ENCODE measurements around the gene SLK.

The SLK gene

GRCh38 chr10:103941801-103942200 lies 25.1 kb upstream of the SLK start:
- DNase-seq (ENCODE audit: low read depth, low spot score): no peak

DNA sequence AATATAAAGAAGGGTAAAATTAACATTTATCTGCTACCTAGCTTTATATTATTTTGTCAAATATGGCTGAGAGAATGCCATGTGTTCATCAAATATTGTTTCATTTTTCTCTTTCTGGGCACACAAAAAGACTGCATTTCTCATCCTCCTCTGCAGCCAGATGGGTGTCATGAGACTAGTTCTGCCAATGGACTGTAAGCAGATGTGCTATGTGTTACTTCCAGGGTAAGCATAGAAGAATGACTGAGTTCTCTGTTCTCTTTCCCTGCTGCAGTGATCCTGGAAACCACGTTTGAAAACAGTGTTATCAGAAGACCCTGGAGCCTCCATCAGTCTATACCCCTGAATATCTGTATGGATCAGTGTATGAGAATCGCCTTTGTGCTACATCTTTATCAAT lies 24.1 kb upstream of the SLK start:
- no peak for DNase-seq (ENCODE audit: low read depth, low spot score)

DNA sequence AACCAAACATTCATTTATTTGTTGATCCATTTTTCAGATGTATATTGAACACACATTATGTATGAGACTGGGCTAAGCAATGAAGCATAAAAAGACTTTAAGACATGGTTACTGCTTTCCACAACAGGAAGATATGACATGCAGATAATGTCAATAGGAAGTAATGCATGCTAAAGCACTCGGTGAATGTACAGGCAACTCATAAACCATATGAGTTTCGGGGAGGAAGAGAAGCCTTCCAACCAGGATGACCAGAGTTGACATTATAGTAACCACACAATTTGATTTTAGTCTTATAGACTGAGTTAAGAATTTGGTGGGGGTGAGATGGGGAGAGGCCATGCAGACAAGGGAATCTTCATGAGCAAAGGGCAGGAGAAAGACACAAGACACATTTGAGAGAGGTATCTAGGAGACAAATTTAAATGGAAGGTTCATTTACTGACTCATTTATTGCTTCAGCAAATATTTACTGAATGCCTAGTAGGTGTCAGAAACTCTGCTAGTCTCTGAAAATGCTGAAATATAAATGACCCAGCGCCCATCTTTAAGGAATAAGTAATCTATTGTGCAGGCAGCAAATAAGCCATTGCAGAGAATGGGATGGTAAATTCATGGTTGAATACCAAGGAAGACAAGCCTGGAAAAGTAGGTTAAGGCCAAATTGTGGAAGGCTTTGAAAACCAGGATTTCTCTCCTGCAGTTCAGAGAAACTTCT lies 19.0 kb upstream of the SLK start:
- no peak for DNase-seq (ENCODE audit: low read depth, low spot score)

DNA sequence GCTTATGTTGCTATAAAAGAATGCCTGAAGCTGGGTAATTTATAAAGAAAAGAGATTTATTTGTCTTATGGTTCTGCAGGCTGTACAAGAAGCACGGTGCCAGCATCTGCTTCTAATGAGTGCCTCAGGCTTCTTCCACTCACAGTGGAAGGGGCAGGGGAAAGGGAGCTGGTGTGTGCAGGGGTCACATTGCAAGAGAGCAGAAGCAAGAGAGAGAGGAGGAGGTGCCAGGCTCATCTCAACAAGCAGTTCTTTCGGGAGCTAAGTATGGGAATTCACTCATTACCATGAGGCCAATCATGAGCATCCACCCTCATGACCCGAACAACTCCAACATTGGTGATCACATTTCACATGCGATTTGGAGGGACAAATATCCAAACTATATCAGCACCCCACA lies 17.2 kb upstream of the SLK start:
- no peak for DNase-seq (ENCODE audit: low read depth, low spot score)

- DNase-seq (ENCODE audit: low read depth, low spot score): no peak
Measured at GRCh38 chr10:103951183-103951582, 15.8 kb upstream of the SLK start.

GRCh38 chr10:103951942-103952341 lies 15.0 kb upstream of the SLK start:
- no peak for DNase-seq (ENCODE audit: low read depth, low spot score)

DNA sequence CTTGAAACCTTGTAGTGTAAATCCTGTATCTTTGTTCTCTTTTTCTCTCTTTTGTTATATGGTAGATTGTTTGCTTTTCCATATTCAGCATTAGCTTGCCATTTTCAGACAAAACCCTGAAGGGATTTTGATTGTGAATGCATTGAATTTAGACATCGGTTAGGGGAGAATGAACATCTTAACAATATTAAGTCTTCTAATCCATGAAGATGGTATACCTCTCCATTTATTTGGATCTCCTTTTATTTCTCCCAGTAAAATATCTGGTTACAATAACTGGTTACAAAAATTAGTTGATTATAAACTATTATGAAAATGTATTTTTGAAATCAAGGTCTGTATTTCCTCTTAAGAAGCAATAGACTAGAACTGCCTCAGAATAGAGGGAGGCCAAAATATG lies 12.4 kb upstream of the SLK start:
- DNase-seq (ENCODE audit: low read depth, low spot score): no peak

- no peak for DNase-seq (ENCODE audit: low read depth, low spot score)
Measured at GRCh38 chr10:103958996-103959395, 7.9 kb upstream of the SLK start.

GRCh38 chr10:103960103-103960502 lies 6.8 kb upstream of the SLK start:
- no peak for DNase-seq (ENCODE audit: low read depth, low spot score)

- no peak for DNase-seq (ENCODE audit: low read depth, low spot score)
Measured at GRCh38 chr10:103967448-103968071, 620 bp downstream of the SLK start.

DNA sequence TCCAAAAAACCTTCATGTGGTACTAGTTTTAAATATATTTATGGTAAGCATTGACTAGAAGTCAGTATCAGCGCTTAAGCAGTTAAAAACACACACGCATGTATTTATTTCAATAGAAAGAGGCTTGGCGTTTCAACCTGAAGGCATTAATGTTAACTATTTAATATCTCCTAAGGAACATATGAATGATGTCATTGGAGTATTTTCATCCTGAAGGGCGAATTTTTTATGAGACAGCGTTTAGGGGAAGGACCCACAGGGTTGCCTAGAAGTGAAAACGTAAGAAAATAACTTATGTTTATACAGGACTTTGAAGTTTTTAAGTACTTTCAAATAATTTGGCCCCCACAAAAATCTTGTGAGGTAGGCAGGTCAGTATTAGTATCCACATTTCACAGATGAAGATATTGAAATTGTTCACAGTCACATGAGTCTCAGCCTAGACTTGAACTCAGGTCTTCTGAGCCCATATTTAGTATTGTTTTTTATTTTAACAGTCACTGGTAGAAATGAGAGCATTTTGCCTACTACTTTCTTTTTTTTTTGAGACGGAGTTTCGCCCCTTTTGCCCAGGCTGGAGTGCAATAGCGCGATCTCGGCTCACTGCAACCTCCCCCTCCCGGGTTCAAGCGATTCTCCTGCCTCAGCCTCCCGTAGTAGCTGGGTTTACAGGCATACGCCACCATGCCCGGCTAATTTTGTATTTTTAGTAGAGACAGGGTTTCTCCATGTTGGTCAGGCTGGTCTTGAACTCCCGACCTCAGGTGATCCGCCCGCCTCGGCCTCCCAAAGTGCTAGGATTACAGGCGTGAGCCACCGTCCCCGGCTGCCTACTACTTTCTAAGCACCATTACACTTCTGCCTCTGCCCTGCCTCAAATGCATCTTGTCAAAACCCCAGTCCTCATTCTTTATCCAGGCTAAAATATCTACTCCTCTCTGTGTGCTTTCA lies 1.8 kb downstream of the SLK start:
- DNase-seq (ENCODE audit: low read depth, low spot score): no peak

- no peak for DNase-seq (ENCODE audit: low read depth, low spot score)
Measured at GRCh38 chr10:103969436-103969835, 2.5 kb downstream of the SLK start.

DNA sequence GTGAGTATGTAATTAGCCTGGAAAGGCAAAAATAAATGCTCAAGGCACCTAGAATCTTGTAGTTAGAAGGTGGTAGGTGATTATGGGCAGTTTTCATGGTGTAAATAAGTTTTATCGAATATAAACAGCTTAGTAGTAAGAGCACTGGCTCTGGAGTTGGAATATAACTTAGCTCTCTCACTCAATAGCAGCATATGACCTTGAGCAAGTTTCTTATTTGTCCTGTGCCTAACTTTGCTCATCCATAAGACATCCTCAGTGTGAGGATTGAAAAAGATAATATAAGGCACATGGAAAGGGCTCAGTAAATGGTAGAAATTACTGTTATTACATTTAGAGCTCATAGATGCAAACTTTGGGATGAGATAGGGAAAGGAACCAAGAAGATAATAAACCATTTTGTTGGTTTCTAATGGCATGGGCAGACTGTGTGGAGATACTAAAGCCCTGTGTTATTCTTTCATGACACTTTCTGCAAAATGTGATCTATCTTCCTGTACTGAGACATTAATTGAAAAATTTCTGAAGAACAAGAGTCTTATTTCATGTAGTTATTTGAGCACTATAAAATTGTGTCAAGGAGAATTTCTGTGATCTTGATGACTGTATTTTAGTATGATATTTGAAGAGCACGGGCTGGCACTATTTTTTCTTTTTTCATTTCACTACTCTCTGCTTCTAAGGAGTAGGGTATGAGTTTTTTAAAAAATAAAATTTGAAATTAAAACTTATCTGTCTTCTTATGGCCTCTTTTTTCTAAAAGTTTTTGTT lies 3.1 kb downstream of the SLK start:
- no peak for DNase-seq (ENCODE audit: low read depth, low spot score)

- no peak for DNase-seq (ENCODE audit: low read depth, low spot score)
Measured at GRCh38 chr10:103975169-103975568, 8.2 kb downstream of the SLK start.

- no peak for DNase-seq (ENCODE audit: low read depth, low spot score)
Measured at GRCh38 chr10:103977204-103977603, 10.3 kb downstream of the SLK start.

DNA sequence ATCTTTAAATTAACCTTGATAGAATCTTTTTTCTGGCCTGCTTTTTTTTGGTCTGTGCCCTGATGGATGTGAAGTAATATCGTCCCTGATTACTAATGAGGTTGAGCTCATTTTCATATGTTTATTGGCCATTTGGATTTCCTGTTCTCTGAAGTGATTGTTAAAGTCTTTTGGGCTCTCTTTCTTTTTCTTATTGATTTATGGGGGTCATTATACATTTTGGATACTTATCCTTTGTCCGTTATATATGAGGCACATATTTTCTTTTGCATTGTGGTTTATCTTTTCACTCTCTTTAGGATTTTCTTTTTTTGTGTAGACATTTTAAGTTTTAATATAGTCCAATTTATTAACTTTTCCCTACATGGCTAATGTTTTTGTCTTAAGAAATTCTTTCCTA lies 12.6 kb downstream of the SLK start:
- no peak for DNase-seq (ENCODE audit: low read depth, low spot score)

DNA sequence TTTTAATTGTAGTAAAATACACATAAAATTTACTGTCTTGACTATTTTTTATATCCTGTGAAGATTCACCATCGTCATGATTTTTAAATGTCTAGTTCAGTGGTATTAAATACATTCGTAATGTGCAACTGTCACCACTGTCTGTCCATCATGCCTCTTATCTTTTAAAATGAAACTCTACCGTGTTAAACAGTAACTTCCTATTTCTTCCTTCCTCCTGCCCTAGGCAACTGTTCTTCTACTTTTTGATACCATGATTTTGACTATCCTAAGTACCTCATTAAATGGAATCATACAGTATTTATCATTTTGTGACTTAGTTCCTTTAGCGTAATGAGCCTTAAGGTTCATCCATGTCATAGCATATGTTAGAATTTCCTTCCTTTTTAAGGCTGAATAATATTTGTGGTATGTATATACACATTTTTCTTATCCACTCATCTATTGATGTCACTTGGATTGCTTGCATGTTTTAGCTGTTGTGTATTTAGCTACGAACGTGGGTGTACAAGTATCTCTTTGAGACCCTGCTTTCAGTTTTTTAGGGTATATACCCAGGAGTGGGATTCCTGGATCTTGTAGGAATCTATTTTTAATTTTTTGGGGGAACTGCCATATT lies 13.5 kb downstream of the SLK start:
- no peak for DNase-seq (ENCODE audit: low read depth, low spot score)

GRCh38 chr10:103982639-103983038 lies 15.7 kb downstream of the SLK start:
- no peak for DNase-seq (ENCODE audit: low read depth, low spot score)

- DNase-seq (ENCODE audit: low read depth, low spot score): no peak
Measured at GRCh38 chr10:103983367-103983911, 16.5 kb downstream of the SLK start.

DNA sequence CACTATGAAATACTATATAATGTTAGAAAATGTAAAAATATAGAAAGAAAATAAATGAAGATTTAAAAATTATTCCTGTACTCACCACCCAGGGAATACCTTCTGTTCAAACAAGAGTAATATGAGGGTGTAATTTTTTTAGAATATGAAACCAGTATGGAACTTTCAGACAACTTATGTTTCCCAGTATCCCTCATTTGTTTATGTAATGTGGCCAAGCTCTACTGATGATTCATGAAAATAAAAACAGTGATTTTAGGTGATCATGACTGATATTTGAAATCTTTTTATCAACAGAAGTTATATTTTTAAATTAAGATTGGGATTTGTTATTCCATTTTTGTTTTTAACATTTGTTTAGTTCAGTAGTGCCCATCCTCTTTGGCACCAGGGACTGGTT lies 18.8 kb downstream of the SLK start:
- DNase-seq (ENCODE audit: low read depth, low spot score): no peak

- DNase-seq (ENCODE audit: low read depth, low spot score): no peak
Measured at GRCh38 chr10:103986360-103986759, 19.4 kb downstream of the SLK start.

Measured in activated naive CD8-positive, alpha-beta T cell treated with anti-CD3 and anti-CD28 coated beads, Interleukin-2, amount 50 U/mL, for 16 hours (primary cell).